HL-60 (cell line): ENCODE measurements around the gene EXOSC6.
"Not testable (repeated sequence)": the region's sequence is repeated elsewhere in the genome, so short reads cannot be mapped to it uniquely, and the experiment has no call there.

Experiments used
- CTCF ChIP-seq: IDR thresholded peaks from one replicate; pipeline ENCODE4 v1.5.1; 2011; ENCODE audit warnings: low read length, control low read depth, inconsistent platforms; ENCODE audit not compliant: insufficient read depth
- REST ChIP-seq: IDR thresholded peaks from 2 replicates; pipeline ENCODE4 v1.6.1; 2012; ENCODE audit warnings: low read depth; ENCODE audit not compliant: insufficient replicate concordance

GRCh38 chr16:70223971-70224513 lies 27.7 kb downstream of the EXOSC6 start:
- TF ChIP-seq CTCF, REST: not testable (repeated sequence)
